Body of pancreas (tissue), 4 donors: ENCODE measurements around the gene FAM114A1.

Experiments
- POLR2A ChIP-seq, 3 donors: fragments of 450-650 bp; IDR thresholded peaks; one replicate each; pipeline ENCODE4 v1.6.1; 2016; ENCODE audit warnings: antibody characterized with exemption in 3 of 3, mild to moderate bottlenecking in 2 of 3
- TF ChIP-seq, protein P1 (sequence below), 7 experiments: fragments of 450-650 bp in 4 of 7; fragments of 200-600 bp in 3 of 7; sonication (generic) in 3 of 7; IDR thresholded peaks; one replicate each; pipeline ENCODE4 v1.5.1; 2016 to 2019; ENCODE audit warnings: antibody characterized with exemption in 7 of 7

DNA sequence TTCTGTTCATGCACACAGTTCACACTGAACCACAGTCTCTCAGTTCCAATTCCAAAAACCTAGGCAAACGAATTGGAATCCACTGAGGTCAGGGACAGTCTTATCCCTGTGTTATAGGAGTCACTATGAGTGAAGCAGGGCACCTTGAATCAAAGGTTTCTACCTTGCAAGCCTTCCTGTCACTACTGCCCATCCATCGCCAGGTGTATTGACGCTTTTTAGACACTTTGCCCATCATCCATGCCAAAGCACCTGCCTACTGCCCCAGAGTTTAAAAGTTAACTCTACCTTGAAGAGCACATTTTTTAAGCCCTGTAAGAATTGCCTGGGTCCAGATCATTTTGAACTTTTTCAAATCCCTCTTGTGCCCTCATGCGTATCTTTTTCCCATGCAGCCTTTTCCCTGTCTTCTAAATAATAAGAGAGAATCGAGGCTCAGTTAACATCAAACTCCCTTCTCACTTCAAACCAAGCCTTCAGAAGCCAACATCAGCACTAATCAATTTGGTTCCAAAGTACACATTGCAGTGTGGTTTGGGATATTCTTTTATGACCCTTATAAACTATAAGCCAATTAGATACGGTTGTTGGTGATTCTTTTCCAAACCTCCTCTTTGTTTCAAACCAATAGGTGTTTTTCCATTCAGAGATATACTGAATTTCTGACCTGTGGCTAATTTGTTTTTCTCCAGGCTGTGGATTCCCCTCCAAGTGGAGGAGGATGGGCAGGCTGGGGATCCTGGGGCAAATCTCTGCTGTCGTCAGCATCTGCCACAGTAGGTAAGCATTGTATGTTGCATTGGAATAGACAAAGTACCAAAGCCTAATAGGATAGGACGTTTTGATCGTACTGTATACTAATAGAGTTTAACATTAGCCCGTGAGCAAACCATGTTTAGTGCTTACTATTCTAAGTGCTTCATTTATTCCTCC, 23.7 kb downstream of the FAM114A1 start:
- TF ChIP-seq, protein P1, sequence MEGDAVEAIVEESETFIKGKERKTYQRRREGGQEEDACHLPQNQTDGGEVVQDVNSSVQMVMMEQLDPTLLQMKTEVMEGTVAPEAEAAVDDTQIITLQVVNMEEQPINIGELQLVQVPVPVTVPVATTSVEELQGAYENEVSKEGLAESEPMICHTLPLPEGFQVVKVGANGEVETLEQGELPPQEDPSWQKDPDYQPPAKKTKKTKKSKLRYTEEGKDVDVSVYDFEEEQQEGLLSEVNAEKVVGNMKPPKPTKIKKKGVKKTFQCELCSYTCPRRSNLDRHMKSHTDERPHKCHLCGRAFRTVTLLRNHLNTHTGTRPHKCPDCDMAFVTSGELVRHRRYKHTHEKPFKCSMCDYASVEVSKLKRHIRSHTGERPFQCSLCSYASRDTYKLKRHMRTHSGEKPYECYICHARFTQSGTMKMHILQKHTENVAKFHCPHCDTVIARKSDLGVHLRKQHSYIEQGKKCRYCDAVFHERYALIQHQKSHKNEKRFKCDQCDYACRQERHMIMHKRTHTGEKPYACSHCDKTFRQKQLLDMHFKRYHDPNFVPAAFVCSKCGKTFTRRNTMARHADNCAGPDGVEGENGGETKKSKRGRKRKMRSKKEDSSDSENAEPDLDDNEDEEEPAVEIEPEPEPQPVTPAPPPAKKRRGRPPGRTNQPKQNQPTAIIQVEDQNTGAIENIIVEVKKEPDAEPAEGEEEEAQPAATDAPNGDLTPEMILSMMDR (IDR thresholded peaks at IDR 0.05) = no peak
- no peak for TF ChIP-seq POLR2A (IDR thresholded peaks at IDR 0.05)
